GM10266 (cell line): Measurements from ENCODE around the gene FHOD3.

ENCODE experiments used
- DNase-seq: peaks from one replicate; pipeline ENCODE4 v3.0.0; 2012; ENCODE audit errors: extremely low spot score
- TF ChIP-seq, protein P1 (sequence below): IDR thresholded peaks from 2 replicates; pipeline ENCODE4 v1.5.1; 2012; ENCODE audit warnings: mild to moderate bottlenecking, low read depth; ENCODE audit not compliant: control insufficient read depth, insufficient read depth; ENCODE audit errors: missing control alignments

The FHOD3 gene

GRCh38 chr18:36399055-36399454, 101.5 kb downstream of the FHOD3 start:
- DNase-seq = no peak
- TF ChIP-seq, protein P1, sequence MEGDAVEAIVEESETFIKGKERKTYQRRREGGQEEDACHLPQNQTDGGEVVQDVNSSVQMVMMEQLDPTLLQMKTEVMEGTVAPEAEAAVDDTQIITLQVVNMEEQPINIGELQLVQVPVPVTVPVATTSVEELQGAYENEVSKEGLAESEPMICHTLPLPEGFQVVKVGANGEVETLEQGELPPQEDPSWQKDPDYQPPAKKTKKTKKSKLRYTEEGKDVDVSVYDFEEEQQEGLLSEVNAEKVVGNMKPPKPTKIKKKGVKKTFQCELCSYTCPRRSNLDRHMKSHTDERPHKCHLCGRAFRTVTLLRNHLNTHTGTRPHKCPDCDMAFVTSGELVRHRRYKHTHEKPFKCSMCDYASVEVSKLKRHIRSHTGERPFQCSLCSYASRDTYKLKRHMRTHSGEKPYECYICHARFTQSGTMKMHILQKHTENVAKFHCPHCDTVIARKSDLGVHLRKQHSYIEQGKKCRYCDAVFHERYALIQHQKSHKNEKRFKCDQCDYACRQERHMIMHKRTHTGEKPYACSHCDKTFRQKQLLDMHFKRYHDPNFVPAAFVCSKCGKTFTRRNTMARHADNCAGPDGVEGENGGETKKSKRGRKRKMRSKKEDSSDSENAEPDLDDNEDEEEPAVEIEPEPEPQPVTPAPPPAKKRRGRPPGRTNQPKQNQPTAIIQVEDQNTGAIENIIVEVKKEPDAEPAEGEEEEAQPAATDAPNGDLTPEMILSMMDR = no peak

GRCh38 chr18:36401462-36401861, 103.9 kb downstream of the FHOD3 start:
- no peak for DNase-seq
- TF ChIP-seq, protein P1 = no peak

GRCh38 chr18:36402765-36403396, 105.4 kb downstream of the FHOD3 start:
- DNase-seq = no peak
- TF ChIP-seq, protein P1 = no peak

DNA sequence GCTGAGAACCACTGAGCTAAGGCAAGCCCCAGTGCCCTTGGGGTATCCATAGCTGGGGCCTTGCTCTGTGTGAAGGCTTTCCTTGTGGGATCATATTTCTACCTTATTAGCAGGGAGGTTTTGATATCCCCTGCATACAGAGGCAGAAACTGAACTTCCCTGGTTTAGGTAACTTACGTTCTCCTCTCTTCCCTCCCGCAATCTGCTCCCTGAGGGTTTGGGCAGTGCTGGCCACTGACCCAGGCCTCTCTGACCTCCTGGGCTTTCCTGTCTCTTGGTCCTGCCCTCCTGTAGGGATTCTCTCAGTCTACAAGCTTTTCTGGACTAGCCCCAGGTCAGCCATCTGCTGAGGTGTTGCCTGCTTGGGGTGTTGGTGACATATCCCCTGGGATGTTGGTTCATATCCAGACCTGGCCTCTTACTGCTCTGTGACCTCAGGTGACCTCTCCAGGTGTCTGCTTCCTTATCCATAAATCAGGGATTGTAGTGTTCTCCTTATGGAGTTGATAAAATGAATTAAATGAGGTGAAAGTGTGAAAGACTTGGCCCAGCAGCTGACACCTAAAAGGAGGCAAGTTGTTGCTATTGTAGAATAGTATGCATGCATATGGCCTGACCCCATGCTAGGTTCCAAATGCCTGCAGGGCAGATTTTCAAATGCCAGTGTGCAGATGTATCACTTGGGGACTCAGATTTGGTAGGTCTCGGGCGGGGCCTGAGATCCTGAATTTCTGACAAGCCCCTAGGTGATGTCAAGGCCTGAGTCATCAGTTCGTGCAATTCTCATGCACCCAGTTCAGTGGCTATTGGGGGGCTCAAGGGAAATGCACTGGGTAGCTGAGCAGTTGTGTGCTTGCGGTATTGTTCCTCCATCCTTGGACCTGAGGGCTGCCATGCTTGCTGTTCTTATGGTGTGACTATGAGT, 106.6 kb downstream of the FHOD3 start:
- TF ChIP-seq, protein P1 = no peak
- no peak for DNase-seq

DNA sequence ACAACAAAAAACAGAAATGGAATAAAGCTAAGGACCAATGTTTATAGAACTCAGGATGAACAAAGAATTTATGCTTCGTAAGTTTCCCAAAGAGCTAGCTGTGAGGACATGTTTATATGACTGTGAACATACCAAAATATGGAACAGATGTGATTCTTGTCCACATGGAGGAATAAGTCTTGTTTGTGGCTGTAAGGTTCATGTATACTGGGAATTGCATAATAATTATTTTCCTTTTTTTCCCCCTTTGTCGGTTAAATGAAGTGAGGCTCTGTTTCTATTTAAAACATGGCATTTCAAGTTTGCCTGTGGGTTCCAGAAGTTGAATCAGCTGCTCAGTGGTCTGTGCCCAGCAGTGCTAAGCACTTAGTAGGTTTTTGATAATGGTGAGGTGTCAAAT, 108.1 kb downstream of the FHOD3 start:
- TF ChIP-seq, protein P1 = no peak
- DNase-seq = no peak

DNA sequence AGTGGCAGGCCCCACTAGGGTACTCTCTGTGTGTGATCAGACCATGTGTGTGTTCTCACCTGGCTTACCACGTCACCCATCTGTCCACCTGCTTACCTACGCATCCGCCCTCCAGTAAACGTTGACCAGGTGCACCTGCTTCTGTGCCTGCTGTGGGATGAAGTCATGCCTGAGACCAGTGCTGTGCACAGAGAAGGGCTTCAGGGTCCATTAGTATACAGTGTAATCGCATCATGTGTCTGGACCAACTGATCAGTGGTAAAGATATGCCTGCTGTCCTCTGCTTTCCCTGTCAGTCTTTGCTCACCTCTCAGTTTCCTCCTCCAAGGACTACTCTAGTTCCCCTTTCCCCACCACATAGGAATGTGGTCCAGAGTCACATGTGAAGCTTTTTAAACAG, 109.3 kb downstream of the FHOD3 start:
- TF ChIP-seq, protein P1 = no peak
- DNase-seq = no peak

DNA sequence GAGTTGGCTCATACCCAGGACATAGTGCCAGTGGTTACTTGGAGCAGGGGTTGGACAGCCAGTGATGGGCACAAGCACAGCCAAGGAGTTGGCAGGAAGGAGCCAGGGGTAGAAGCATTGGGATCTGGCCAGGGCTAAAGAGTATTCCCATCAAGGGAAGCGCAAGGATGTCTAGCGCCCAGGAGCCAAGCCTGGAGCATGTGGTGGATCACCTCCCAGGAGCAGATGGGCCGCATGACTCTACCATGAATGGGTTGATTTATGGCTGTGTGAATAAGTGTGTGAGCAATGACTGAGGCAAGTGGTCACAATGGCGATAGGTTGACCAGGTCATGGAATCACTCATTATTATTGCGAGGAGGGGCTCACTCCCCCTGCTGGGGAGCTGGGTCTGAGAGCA, 111.1 kb downstream of the FHOD3 start:
- DNase-seq = no peak
- TF ChIP-seq, protein P1 = no peak
